AG09319 (cell line): ENCODE results near the gene PADI2.

Experiments used
- DNase-seq: peaks from one replicate; pipeline ENCODE4 v3.0.0-alpha.2; 2010; ENCODE audit warnings: low read depth; ENCODE audit errors: extremely low read depth
- TF ChIP-seq, protein P1 (sequence below): IDR thresholded peaks from 2 replicates; pipeline ENCODE4 v1.5.1; 2011; ENCODE audit warnings: low read depth, mild to moderate bottlenecking, inconsistent platforms, low read length, moderate library complexity

The PADI2 gene

DNA sequence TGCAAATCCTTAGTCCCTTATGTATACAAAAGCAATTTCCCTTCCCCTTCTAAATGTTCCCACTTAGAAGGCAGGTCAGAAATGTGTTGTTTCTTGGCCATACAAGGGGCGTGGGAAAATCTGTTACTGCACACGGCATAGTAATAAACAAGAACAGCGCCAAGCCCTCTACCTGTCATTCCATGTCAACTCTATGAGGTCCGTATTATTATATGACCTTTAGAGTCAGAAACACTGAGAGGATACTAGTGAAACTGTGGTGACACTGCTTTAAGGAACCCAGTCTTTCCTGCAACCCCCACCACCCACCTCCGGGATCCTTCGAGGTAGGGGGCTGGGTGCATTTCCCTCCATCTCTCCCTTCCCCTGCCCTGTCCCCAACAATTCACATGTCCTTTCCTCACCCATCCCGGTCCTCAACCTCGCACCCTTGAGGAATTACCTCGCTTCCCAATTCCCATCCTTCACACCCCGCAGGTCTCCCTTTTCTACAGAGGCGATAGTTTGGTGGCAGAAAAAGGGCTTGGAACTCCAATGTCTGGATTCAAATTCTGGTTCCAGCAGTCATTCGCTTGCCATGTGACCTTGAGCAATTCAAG is 66.1 kb downstream of the PADI2 start:
- DNase-seq = no peak
- TF ChIP-seq, protein P1, sequence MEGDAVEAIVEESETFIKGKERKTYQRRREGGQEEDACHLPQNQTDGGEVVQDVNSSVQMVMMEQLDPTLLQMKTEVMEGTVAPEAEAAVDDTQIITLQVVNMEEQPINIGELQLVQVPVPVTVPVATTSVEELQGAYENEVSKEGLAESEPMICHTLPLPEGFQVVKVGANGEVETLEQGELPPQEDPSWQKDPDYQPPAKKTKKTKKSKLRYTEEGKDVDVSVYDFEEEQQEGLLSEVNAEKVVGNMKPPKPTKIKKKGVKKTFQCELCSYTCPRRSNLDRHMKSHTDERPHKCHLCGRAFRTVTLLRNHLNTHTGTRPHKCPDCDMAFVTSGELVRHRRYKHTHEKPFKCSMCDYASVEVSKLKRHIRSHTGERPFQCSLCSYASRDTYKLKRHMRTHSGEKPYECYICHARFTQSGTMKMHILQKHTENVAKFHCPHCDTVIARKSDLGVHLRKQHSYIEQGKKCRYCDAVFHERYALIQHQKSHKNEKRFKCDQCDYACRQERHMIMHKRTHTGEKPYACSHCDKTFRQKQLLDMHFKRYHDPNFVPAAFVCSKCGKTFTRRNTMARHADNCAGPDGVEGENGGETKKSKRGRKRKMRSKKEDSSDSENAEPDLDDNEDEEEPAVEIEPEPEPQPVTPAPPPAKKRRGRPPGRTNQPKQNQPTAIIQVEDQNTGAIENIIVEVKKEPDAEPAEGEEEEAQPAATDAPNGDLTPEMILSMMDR = no peak

DNA sequence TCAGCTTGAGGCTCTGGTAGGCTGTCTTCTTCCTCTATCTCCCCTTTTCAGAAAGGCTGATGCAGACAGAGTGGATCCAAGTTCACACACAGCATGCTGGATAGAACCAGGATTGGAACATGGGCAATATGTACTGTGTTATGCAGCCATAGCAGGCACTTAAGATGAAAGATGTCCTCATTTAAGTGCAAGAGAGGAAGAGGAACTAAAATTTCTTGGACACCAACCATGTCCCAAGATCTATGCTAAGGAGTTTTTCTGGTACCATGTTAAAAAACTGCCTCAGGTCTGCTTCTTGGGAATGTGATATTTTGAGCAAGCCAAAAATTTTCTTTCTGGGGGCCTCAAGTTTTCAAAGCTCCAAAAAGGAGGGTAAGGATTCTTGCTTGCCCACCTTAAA is 66.6 kb downstream of the PADI2 start:
- TF ChIP-seq, protein P1 = no peak
- no peak for DNase-seq

DNA sequence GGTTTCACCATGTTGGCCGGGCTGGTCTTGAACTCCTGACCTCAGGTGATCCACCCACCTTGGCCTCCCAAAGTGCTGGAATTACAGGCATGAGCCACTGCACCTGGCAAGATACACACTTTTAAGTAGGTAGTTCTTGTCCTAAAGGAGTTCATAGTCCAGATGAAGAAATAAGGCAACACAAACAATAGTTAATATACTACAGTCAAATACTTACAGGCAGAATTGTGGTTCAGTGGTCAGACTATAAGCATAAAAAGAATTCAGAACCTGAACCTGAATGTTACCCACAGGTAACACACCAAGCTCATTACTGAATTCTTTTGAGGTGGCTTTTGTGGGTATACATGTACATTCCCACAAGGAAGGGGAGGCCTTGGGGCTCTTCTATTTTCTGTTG is 67.2 kb downstream of the PADI2 start:
- no peak for DNase-seq
- TF ChIP-seq, protein P1 = no peak

DNA sequence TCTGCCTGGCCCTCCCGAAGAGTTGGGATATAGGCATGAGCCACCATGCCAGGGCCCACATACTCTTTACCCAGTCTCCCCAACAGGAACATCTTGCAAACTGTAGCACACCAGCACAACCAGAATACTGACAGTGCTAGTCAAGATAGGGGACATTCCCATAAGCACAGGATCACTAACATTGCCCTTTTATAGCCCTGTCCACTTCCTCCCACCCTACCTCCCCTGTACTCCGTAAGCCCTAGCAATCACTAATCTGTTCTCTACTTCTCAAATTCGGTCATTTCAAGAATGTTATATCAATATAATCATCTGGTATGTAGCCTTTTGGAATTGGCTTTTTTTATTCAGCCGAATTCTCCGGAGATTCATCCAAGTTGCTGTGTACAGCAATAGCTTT is 71.3 kb downstream of the PADI2 start:
- no peak for DNase-seq
- TF ChIP-seq, protein P1 = no peak

DNA sequence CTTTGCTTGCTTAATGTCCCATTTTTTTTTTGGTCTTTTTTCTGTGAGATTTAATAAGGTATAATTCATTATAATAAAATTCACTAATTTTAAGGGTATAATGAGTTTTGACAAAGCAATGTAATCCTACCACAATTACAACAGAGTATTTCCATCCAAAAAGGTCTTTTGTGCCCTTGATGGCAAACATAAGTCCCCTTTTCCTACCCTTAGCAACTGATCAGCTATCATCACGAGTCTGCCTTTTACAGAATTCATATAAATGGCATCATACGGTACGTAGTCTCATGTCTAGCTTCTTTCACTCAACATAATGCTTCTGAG is 73.0 kb downstream of the PADI2 start:
- TF ChIP-seq, protein P1 = no peak

DNA sequence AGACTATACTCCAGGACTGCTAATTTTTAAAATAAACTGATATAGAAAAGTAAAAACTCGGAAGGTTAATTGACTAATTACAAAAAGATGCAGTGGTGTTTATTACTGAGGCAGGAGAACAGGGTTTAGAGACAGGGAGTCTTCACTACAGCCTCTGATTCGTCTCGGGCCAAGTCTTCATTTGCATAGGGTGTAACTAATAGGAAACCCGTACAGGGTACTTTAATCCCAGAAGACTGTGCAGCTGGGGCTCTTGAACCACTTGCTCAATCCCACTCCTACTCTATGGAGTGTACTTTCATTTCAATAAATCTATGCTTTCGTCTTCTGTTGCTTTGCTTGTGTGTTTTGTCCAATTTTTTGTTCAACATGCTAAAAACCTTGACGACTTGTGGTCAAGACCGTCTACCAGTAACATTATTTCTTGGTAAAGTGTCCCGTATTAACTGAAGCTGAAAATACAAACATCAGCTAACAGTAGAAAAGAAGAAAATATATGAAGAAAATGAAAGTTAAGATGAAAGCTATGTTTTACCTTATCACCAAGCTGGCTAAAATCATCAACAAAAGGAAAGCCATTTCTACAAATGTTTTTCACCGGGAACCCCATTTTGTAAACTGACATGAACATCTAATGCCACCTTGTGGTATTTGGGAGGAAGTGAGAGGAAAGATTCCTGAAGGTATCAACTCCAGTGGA is 73.5 kb downstream of the PADI2 start:
- TF ChIP-seq, protein P1 = peak; percentile 70
- no peak for DNase-seq

More for the DNA sequence above, 73.0 kb downstream of the PADI2 start:
- DNase-seq = no peak

DNA sequence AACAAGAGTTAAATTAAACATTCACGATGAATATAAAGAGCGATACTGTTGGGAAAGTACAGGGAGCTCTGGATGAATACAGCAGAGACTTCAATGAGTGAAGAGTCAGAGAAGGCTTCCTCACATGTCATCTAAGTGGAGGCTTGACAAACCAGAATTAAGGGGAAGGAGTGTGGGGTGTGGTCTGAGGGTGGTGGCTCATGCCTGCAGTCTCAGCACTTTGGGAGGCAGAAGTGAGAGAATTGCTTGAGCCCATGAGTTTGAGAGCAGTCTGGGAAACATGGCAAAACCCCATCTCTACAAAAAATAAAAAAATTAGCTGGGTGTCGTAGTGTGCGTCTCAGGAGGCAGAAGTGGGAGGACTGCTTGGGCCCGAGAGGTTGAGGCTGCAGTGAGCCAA is 74.1 kb downstream of the PADI2 start:
- DNase-seq = no peak
- TF ChIP-seq, protein P1 = no peak
